K562 (cell line): Measurements from ENCODE around the gene NDUFB7. TPM values are rescaled to one million over a fixed set of nuclear protein-coding genes. Genes with fewer than 3 reads are reported as not detected.

Experiments
- EGR1 ChIP-seq: fragments of 450-650 bp; conservative IDR thresholded peaks from 2 replicates; pipeline ENCODE4 v1.6.1; 2017; ENCODE audit warnings: mild to moderate bottlenecking
- ELF1 ChIP-seq: fragments of 200-800 bp; sonication (Bioruptor generic); IDR thresholded peaks from 2 replicates; pipeline ENCODE4 v1.6.1; 2016; ENCODE audit warnings: missing genetic modification characterization, missing compliant biosample characterization
- ETS1 ChIP-seq: conservative IDR thresholded peaks from 2 replicates; pipeline ENCODE4 v1.6.1; 2011; ENCODE audit warnings: low read depth, mild to moderate bottlenecking, low read length; ENCODE audit not compliant: control insufficient read depth
- HMG20A ChIP-seq: fragments of 450-650 bp; formaldehyde crosslinking; conservative IDR thresholded peaks from 2 replicates; pipeline ENCODE4 v1.4.0; 2020; ENCODE audit warnings: mild to moderate bottlenecking, mixed read lengths
- ID3 ChIP-seq, 2 experiments: fragments of 250-450 bp in 1 of 2; fragments of 450-650 bp in 1 of 2; sonication (Bioruptor Pico) in 1 of 2; IDR thresholded peaks; 2 replicates each; pipeline versions ENCODE4 v1.6.1 to v1.8.0; 2016 to 2021; ENCODE audit warnings: mild to moderate bottlenecking in 2 of 2, moderate library complexity in 2 of 2, missing compliant biosample characterization in 1 of 2, missing genetic modification characterization in 1 of 2
- LEF1 ChIP-seq: fragments of 450-650 bp; IDR thresholded peaks from 2 replicates; pipeline ENCODE4 v1.6.1; 2016; ENCODE audit warnings: mild to moderate bottlenecking
- MCM7 ChIP-seq, 2 experiments: fragments of 450-650 bp; IDR thresholded peaks; 2 replicates each; pipeline ENCODE4 v1.6.1; 2016 to 2018
- MTA2 ChIP-seq: fragments of 450-650 bp; IDR thresholded peaks from 2 replicates; pipeline ENCODE4 v1.6.1; 2016; ENCODE audit warnings: low read depth
- MYNN ChIP-seq, 2 experiments: sonication (generic); formaldehyde crosslinking in 1 of 2; IDR thresholded peaks; 2 replicates each; pipeline versions ENCODE4 v1.5.0 to v1.6.1; 2016 to 2020; ENCODE audit warnings: antibody characterized with exemption in 1 of 2, missing genetic modification reagents in 1 of 2
- NBN ChIP-seq: fragments of 450-650 bp; IDR thresholded peaks from 2 replicates; pipeline ENCODE4 v1.6.1; 2016; ENCODE audit warnings: low read depth, mild to moderate bottlenecking
- RBM25 ChIP-seq: fragments of 200-400 bp; formaldehyde crosslinking; IDR thresholded peaks from 2 replicates; pipeline ENCODE4 v1.6.1; 2018; ENCODE audit warnings: low read length, low read depth, moderate library complexity; ENCODE audit not compliant: severe bottlenecking
- SNAPC5 ChIP-seq: fragments of 250-450 bp; sonication (Bioruptor Pico); IDR thresholded peaks from 2 replicates; pipeline ENCODE4 v1.8.0; 2021; ENCODE audit warnings: moderate library complexity, mild to moderate bottlenecking, inconsistent platforms
- TAF9B ChIP-seq: fragments of 450-650 bp; IDR thresholded peaks from 2 replicates; pipeline ENCODE4 v1.6.1; 2018; ENCODE audit warnings: mild to moderate bottlenecking; ENCODE audit not compliant: partially characterized antibody
- TFAP4 ChIP-seq: sonication (generic); formaldehyde crosslinking; IDR thresholded peaks from 2 replicates; pipeline ENCODE4 v1.8.0; 2022; ENCODE audit warnings: missing genetic modification reagents, mild to moderate bottlenecking, moderate library complexity, borderline replicate concordance
- ZNF639 ChIP-seq, 2 experiments: fragments of 200-800 bp in 1 of 2; sonication (Bioruptor generic) in 1 of 2; sonication (generic) in 1 of 2; formaldehyde crosslinking in 1 of 2; IDR thresholded peaks in 1 of 2; conservative IDR thresholded peaks in 1 of 2; 2 replicates each; pipeline versions ENCODE4 v1.5.0 to v1.6.1; 2016 to 2020; ENCODE audit warnings: missing compliant biosample characterization in 1 of 2, missing genetic modification characterization in 1 of 2, missing genetic modification reagents in 1 of 2
- polyA plus RNA-seq, 8 experiments: library from polyadenylated mRNA; depleted of rRNA in 4 of 8; stranded (reverse) in 5 of 8; unstranded in 3 of 8; fragments of >200 nt; fragmentation: Nextera tagmentation in 2 of 8; fragmentation: Illumina TruSeq in 1 of 8; extraction: Ambion mirVana in 2 of 8; extraction: Trizol in 1 of 8; gene quantifications; 2 replicates each; pipeline versions ENCODE4 v1.2.1 to v1.2.3, GENCODE V29; 2011 to 2014; ENCODE audit warnings: inconsistent platforms in 1 of 8, missing spikeins in 1 of 8
- total RNA-seq, 7 experiments: library from RNA; depleted of rRNA in 6 of 7; stranded (reverse); fragments of >200 nt in 6 of 7; fragmentation: Illumina TruSeq in 2 of 7; extraction: Trizol in 2 of 7; gene quantifications; 2 replicates each; pipeline versions ENCODE4 v1.2.1 to v1.2.3, GENCODE V29; 2011 to 2021; ENCODE audit warnings: low replicate concordance in 1 of 7

NDUFB7 gene
- total and polyA plus RNA-seq, 9 of the 15 experiments (the other 6 are each of a cell fraction or from before 2014, with no cell fraction given) = 14.9 to 842 (median 137) TPM

- TF ChIP-seq TFAP4 (peak; percentile 82), RBM25 (no peak), TAF9B (no peak), EGR1 (peak; percentile 72), NBN (peak; percentile 39; the same call in 1 of the 2 replicates), SNAPC5 (CRISPR knock-in tag) (no peak), HMG20A (CRISPR knock-in tag) (no peak), ETS1 (0 out of 2 replicates have a peak, but pooled peaks have one; percentile 16), ELF1 (tag) (0 out of 2 replicates have a peak, but pooled peaks have one; percentile 27), ZNF639 (CRISPR knock-in tag; conservative IDR thresholded peaks at IDR 0.05 in 1 of 2, IDR thresholded peaks at IDR 0.05 in 1 of 2) (no peak), LEF1 (no peak; the same call in 1 of the 2 replicates), MCM7 (IDR thresholded peaks at IDR 0.05) (no peak), MYNN (IDR thresholded peaks at IDR 0.05) (no peak), MYNN (CRISPR knock-in tag; IDR thresholded peaks at IDR 0.05) (no peak), MTA2 (peak; percentile 40; the same call in 1 of the 2 replicates), ID3 (CRISPR knock-in tag; IDR thresholded peaks at IDR 0.05) (no peak), ID3 (tag; IDR thresholded peaks at IDR 0.05) (no peak)
These were observed 34.8 kb downstream of the NDUFB7 start (continued) for GRCh38 chr19:14536926-14537692.
